ENCODE measurements around the gene RASA3. TPM values are rescaled to one million over a fixed set of nuclear protein-coding genes. Genes with fewer than 3 reads are reported as not detected.

Gene RASA3
- total RNA-seq, 1 experiment from 2014 or later = 9.1 TPM

- H3K27me3 ChIP-seq (ENCODE audit: low read length) = no peaks in the 10 kb centered on the region
- TF ChIP-seq EZH2 (IDR thresholded peaks at IDR 0.05; ENCODE audit: low read length, unreplicated experiment) (no peak), CTCF (conservative IDR thresholded peaks at IDR 0.05; ENCODE audit: low read depth, low read length) (no peak), EZH2phosphoT487 (IDR thresholded peaks at IDR 0.05; ENCODE audit: borderline replicate concordance, low read length) (no peak)
- H3K4me1 ChIP-seq (ENCODE audit: insufficient read depth, low read length) = no peaks in the 10 kb centered on the region
- CTCF ChIA-PET = no interaction called here
- H3K4me2 ChIP-seq (ENCODE audit: low read length) = no peak overlapping the region
- no TSS peak for BruUV-seq (replicated peaks)
- H2AFZ ChIP-seq (ENCODE audit: low read length) = no peak overlapping the region
- intact Hi-C loops (cut with micrococcal nuclease) = no loop called here
- no peak overlapping the region for H3K9ac ChIP-seq (ENCODE audit: low read length)
- no peaks in the 10 kb centered on the region for H4K20me1 ChIP-seq (ENCODE audit: low read length)
- 0 out of 2 replicates have a peak, but pooled peaks cover 4% of the 10 kb centered on the region for H3K79me2 ChIP-seq (ENCODE audit: low read length)
- no peak for DNase-seq
- no peak for ATAC-seq
- no peaks in the 10 kb centered on the region for H3K9me2 ChIP-seq (replicated peaks; ENCODE audit: low read length)
- peaks cover 3% of the 10 kb centered on the region for H3F3A ChIP-seq (ENCODE audit: low read length, unreplicated experiment)
- no peaks in the 10 kb centered on the region for H3K36me3 ChIP-seq (ENCODE audit: low read depth, low read length)
- POLR2A ChIA-PET (ENCODE audit: unreplicated experiment) = no interaction called here
- no peaks in the 10 kb centered on the region for H3K9me3 ChIP-seq (ENCODE audit: low read length)
- no peak overlapping the region for H3K4me3 ChIP-seq (ENCODE audit: low read length)
- no peak overlapping the region for H3K27ac ChIP-seq (ENCODE audit: low read length)
These were observed 36.9 kb downstream of the RASA3 start for GRCh38 chr13:114095486-114095885.

- Histone ChIP-seq H3K4me3 (ENCODE audit: low read length) (no peak overlapping the region), H3K9me2 (replicated peaks; ENCODE audit: low read length) (no peaks in the 10 kb centered on the region), H3K79me2 (ENCODE audit: low read length) (0 out of 2 replicates have a peak, but pooled peaks cover 4% of the 10 kb centered on the region), H3K4me2 (ENCODE audit: low read length) (no peak overlapping the region), H3K4me1 (ENCODE audit: insufficient read depth, low read length) (no peaks in the 10 kb centered on the region), H3K9ac (ENCODE audit: low read length) (no peak overlapping the region), H3K36me3 (ENCODE audit: low read depth, low read length) (no peaks in the 10 kb centered on the region), H3K27me3 (ENCODE audit: low read length) (no peaks in the 10 kb centered on the region), H3F3A (ENCODE audit: low read length, unreplicated experiment) (no peaks in the 10 kb centered on the region), H3K9me3 (ENCODE audit: low read length) (no peaks in the 10 kb centered on the region), H4K20me1 (ENCODE audit: low read length) (no peaks in the 10 kb centered on the region), H2AFZ (ENCODE audit: low read length) (no peak overlapping the region), H3K27ac (ENCODE audit: low read length) (no peak overlapping the region)
- ChIA-PET POLR2A (ENCODE audit: unreplicated experiment) (no interaction called here), CTCF (no interaction called here)
- no TSS peak for BruUV-seq (replicated peaks)
- DNase-seq (no peak), ATAC-seq (no peak)
- intact Hi-C loops (cut with micrococcal nuclease) = no loop called here
- no peak for TF ChIP-seq EZH2 (IDR thresholded peaks at IDR 0.05; ENCODE audit: low read length, unreplicated experiment)
- TF ChIP-seq CTCF (conservative IDR thresholded peaks at IDR 0.05; ENCODE audit: low read depth, low read length) = no peak
- no peak for TF ChIP-seq EZH2phosphoT487 (IDR thresholded peaks at IDR 0.05; ENCODE audit: borderline replicate concordance, low read length)
These were observed 39.3 kb downstream of the RASA3 start for GRCh38 chr13:114093118-114093517.

GRCh38 chr13:114092468-114092867 lies 40.0 kb downstream of the RASA3 start:
- Histone ChIP-seq H3K27me3 (ENCODE audit: low read length) (no peaks in the 10 kb centered on the region), H3K9me2 (replicated peaks; ENCODE audit: low read length) (no peaks in the 10 kb centered on the region), H3K27ac (ENCODE audit: low read length) (no peak overlapping the region), H3F3A (ENCODE audit: low read length, unreplicated experiment) (no peaks in the 10 kb centered on the region), H3K9ac (ENCODE audit: low read length) (no peak overlapping the region), H4K20me1 (ENCODE audit: low read length) (no peaks in the 10 kb centered on the region), H3K4me1 (ENCODE audit: insufficient read depth, low read length) (no peaks in the 10 kb centered on the region), H3K4me2 (ENCODE audit: low read length) (no peak overlapping the region), H3K4me3 (ENCODE audit: low read length) (no peak overlapping the region), H3K9me3 (ENCODE audit: low read length) (no peaks in the 10 kb centered on the region), H3K36me3 (ENCODE audit: low read depth, low read length) (no peaks in the 10 kb centered on the region), H3K79me2 (ENCODE audit: low read length) (0 out of 2 replicates have a peak, but pooled peaks cover 4% of the 10 kb centered on the region), H2AFZ (ENCODE audit: low read length) (no peak overlapping the region)
- ATAC-seq (no peak), DNase-seq (no peak)
- ChIA-PET POLR2A (ENCODE audit: unreplicated experiment) (no interaction called here), CTCF (no interaction called here)
- TF ChIP-seq CTCF (conservative IDR thresholded peaks at IDR 0.05; ENCODE audit: low read depth, low read length) (no peak), EZH2 (IDR thresholded peaks at IDR 0.05; ENCODE audit: low read length, unreplicated experiment) (no peak), EZH2phosphoT487 (IDR thresholded peaks at IDR 0.05; ENCODE audit: borderline replicate concordance, low read length) (no peak)
- intact Hi-C loops (cut with micrococcal nuclease) = no loop called here
- no TSS peak for BruUV-seq (replicated peaks)
